HFF-Myc (cell line): ENCODE measurements around the gene NT5C3A.

Experiments used
- DNase-seq: peaks from one replicate; pipeline ENCODE4 v3.0.0-alpha.2; 2011; ENCODE audit warnings: low read depth; ENCODE audit errors: extremely low read depth
- H3K4me3 ChIP-seq: replicated peaks from 2 replicates; pipeline ENCODE4 v1.5.1; 2011; ENCODE audit warnings: low read depth, mild to moderate bottlenecking, control low read depth, low read length
- CTCF ChIP-seq: IDR thresholded peaks from 2 replicates; pipeline ENCODE4 v1.5.1; 2012; ENCODE audit warnings: mild to moderate bottlenecking, low read depth, low read length, control low read depth; ENCODE audit errors: missing control alignments

Gene NT5C3A

GRCh38 chr7:33065981-33066380, 3.4 kb upstream of the NT5C3A start:
- no peak overlapping the region for H3K4me3 ChIP-seq
- no peak for DNase-seq
- TF ChIP-seq CTCF, result no peak

GRCh38 chr7:33062782-33063443, 337 bp upstream of the NT5C3A start:
- no peak for TF ChIP-seq CTCF
- peak; percentile 73 for DNase-seq
- H3K4me3 ChIP-seq, result peak overlapping the region; percentile 89

- TF ChIP-seq CTCF, result no peak
- peak overlapping the region; percentile 89 for H3K4me3 ChIP-seq
- no peak for DNase-seq
Observed at GRCh38 chr7:33061282-33061937, 1.2 kb downstream of the NT5C3A start.

- no peak for DNase-seq
- no peak overlapping the region for H3K4me3 ChIP-seq
- TF ChIP-seq CTCF, result no peak
Observed at GRCh38 chr7:33059635-33060034, 2.9 kb downstream of the NT5C3A start.

GRCh38 chr7:33055158-33055557, 7.4 kb downstream of the NT5C3A start:
- H3K4me3 ChIP-seq, result no peak overlapping the region
- no peak for DNase-seq
- TF ChIP-seq CTCF, result no peak

- DNase-seq, result no peak
- no peak for TF ChIP-seq CTCF
- H3K4me3 ChIP-seq, result no peak overlapping the region
Observed at GRCh38 chr7:33054261-33054964, 8.2 kb downstream of the NT5C3A start.
